ENCODE data around the gene GNAT2.
"Not testable (repeated sequence)": the region's sequence is repeated elsewhere in the genome, so short reads cannot be mapped to it uniquely, and the experiment has no call there.

Gene GNAT2

GRCh38 chr1:109619576-109620400, at the start of gene GNAT2, which contains the start of gene AMPD2:
Gene GNAT2 (minus strand): TSS chr1:109619616. CDS start chr1:109612870, 6,746 bp downstream.
Gene AMPD2 (plus strand): TSS chr1:109619837. CDS start chr1:109621176, 1,339 bp downstream.
- Mint-ChIP-seq H3K4me3 (peak within 1 kb of the TSS; percentile 94), H3K36me3 (no peaks in the 10 kb centered on the region), H3K27me3 (no peaks in the 10 kb centered on the region), H3K4me1 (peaks cover 59% of the 10 kb centered on the region), H3K9me3 (no peaks in the 10 kb centered on the region), H3K27ac (peak within 1 kb of the TSS; percentile 94)
- peak; percentile 57 for ATAC-seq (ENCODE audit: low read depth)
- DNase-seq (ENCODE audit: low spot score in 2 of 2), result peak; percentile 56 to 68

GRCh38 chr1:109668123-109668775, 48.8 kb upstream of the GNAT2 start:
- Mint-ChIP-seq H3K27ac (no peak overlapping the region), H3K9me3 (no peaks in the 10 kb centered on the region), H3K36me3 (peaks cover 11% of the 10 kb centered on the region), H3K4me3 (peak overlapping the region; percentile 78), H3K27me3 (no peaks in the 10 kb centered on the region), H3K4me1 (peaks cover 11% of the 10 kb centered on the region)
- DNase-seq (ENCODE audit: low spot score in 2 of 2) (no peak), ATAC-seq (ENCODE audit: low read depth) (no peak)

- H3K36me3 Mint-ChIP-seq, result peaks cover 11% of the 10 kb centered on the region
- ATAC-seq (ENCODE audit: low read depth) (peak; percentile 97), DNase-seq (ENCODE audit: low spot score in 2 of 2) (peak in 1 of 2 donors; percentile 58)
- no peaks in the 10 kb centered on the region for H3K27me3 Mint-ChIP-seq
- H3K27ac Mint-ChIP-seq, result no peak within 1 kb of the TSS
- H3K4me3 Mint-ChIP-seq, result peak within 1 kb of the TSS; percentile 78
- peaks cover 11% of the 10 kb centered on the region for H3K4me1 Mint-ChIP-seq
- H3K9me3 Mint-ChIP-seq, result no peaks in the 10 kb centered on the region
These were observed 48.2 kb upstream of the GNAT2 start, which contains the start of gene GSTM2 for GRCh38 chr1:109667452-109668122. Gene GSTM2 (plus strand): TSS chr1:109668057. CDS start chr1:109668116, 59 bp downstream.

GRCh38 chr1:109664671-109665070, 45.3 kb upstream of the GNAT2 start:
- Mint-ChIP-seq H3K36me3 (peaks cover 8% of the 10 kb centered on the region), H3K4me3 (no peak overlapping the region)
- no peak for ATAC-seq (ENCODE audit: low read depth)

GRCh38 chr1:109661391-109661790, 42.0 kb upstream of the GNAT2 start:
- Mint-ChIP-seq H3K4me3 (no peak overlapping the region), H3K9me3 (no peaks in the 10 kb centered on the region), H3K27me3 (no peaks in the 10 kb centered on the region), H3K4me1 (peaks cover 5% of the 10 kb centered on the region), H3K36me3 (peaks cover 13% of the 10 kb centered on the region), H3K27ac (no peak overlapping the region)
- ATAC-seq (ENCODE audit: low read depth), result no peak
- DNase-seq (ENCODE audit: low spot score in 2 of 2), result no peak

More at GRCh38 chr1:109664671-109665070, 45.3 kb upstream of the GNAT2 start:
- Mint-ChIP-seq H3K27me3 (no peaks in the 10 kb centered on the region), H3K4me1 (peaks cover 9% of the 10 kb centered on the region), H3K9me3 (no peaks in the 10 kb centered on the region), H3K27ac (no peak overlapping the region)
- DNase-seq (ENCODE audit: low spot score in 2 of 2), result no peak

- H3K4me1 Mint-ChIP-seq; DNase-seq (ENCODE audit: low spot score in 2 of 2); ATAC-seq (ENCODE audit: low read depth); H3K27ac Mint-ChIP-seq; H3K9me3 Mint-ChIP-seq; H3K27me3 Mint-ChIP-seq; H3K4me3 Mint-ChIP-seq: not testable (repeated sequence)
- H3K36me3 Mint-ChIP-seq, result peaks cover 13% of the 10 kb centered on the region
These were observed 41.2 kb upstream of the GNAT2 start for GRCh38 chr1:109660691-109661026.

GRCh38 chr1:109659997-109660690, 40.7 kb upstream of the GNAT2 start:
- no peak overlapping the region for H3K4me3 Mint-ChIP-seq
- no peaks in the 10 kb centered on the region for H3K9me3 Mint-ChIP-seq
- ATAC-seq (ENCODE audit: low read depth) (no peak), DNase-seq (ENCODE audit: low spot score in 2 of 2) (no peak)
- H3K36me3 Mint-ChIP-seq, result peaks cover 10% of the 10 kb centered on the region
- peak overlapping the region; percentile 75 for H3K27ac Mint-ChIP-seq
- H3K27me3 Mint-ChIP-seq, result no peaks in the 10 kb centered on the region
- H3K4me1 Mint-ChIP-seq, result peaks cover 8% of the 10 kb centered on the region

- DNase-seq (ENCODE audit: low spot score in 2 of 2) (no peak), ATAC-seq (ENCODE audit: low read depth) (no peak)
- Mint-ChIP-seq H3K27me3 (no peaks in the 10 kb centered on the region), H3K4me3 (no peak overlapping the region), H3K9me3 (no peaks in the 10 kb centered on the region), H3K4me1 (peaks cover 8% of the 10 kb centered on the region), H3K36me3 (peaks cover 10% of the 10 kb centered on the region), H3K27ac (no peak overlapping the region)
These were observed 39.7 kb upstream of the GNAT2 start for GRCh38 chr1:109659145-109659544.

GRCh38 chr1:109658533-109659042, 39.2 kb upstream of the GNAT2 start:
- Mint-ChIP-seq H3K4me1 (peaks cover 6% of the 10 kb centered on the region), H3K9me3 (no peaks in the 10 kb centered on the region), H3K4me3 (no peak overlapping the region), H3K27me3 (no peaks in the 10 kb centered on the region), H3K36me3 (peaks cover 10% of the 10 kb centered on the region), H3K27ac (no peak overlapping the region)
- DNase-seq (ENCODE audit: low spot score in 2 of 2), result no peak
- no peak for ATAC-seq (ENCODE audit: low read depth)

GRCh38 chr1:109657970-109658369, 38.6 kb upstream of the GNAT2 start:
- peaks cover 6% of the 10 kb centered on the region for H3K4me1 Mint-ChIP-seq
- ATAC-seq (ENCODE audit: low read depth) (no peak), DNase-seq (ENCODE audit: low spot score in 2 of 2) (no peak)
- no peaks in the 10 kb centered on the region for H3K9me3 Mint-ChIP-seq
- H3K27ac Mint-ChIP-seq, result no peak overlapping the region
- peaks cover 10% of the 10 kb centered on the region for H3K36me3 Mint-ChIP-seq
- peaks cover 3% of the 10 kb centered on the region for H3K27me3 Mint-ChIP-seq
- H3K4me3 Mint-ChIP-seq, result no peak overlapping the region

GRCh38 chr1:109657395-109657794, 38.0 kb upstream of the GNAT2 start:
- Mint-ChIP-seq H3K27me3 (peaks cover 3% of the 10 kb centered on the region), H3K27ac (no peak overlapping the region), H3K4me1 (peaks cover 6% of the 10 kb centered on the region), H3K9me3 (no peaks in the 10 kb centered on the region), H3K4me3 (peak overlapping the region; percentile 95), H3K36me3 (peaks cover 10% of the 10 kb centered on the region)
- DNase-seq (ENCODE audit: low spot score in 2 of 2) (no peak), ATAC-seq (ENCODE audit: low read depth) (no peak)

GRCh38 chr1:109655615-109656519, 36.5 kb upstream of the GNAT2 start, which contains the start of gene GSTM4:
Gene GSTM4 (plus strand): TSS chr1:109656099. CDS start chr1:109656390, 291 bp downstream.
- peak; percentile 91 for ATAC-seq (ENCODE audit: low read depth)
- peak; percentile 68 to 77 for DNase-seq (ENCODE audit: low spot score in 2 of 2)
- Mint-ChIP-seq H3K4me3 (peak within 1 kb of the TSS; percentile 95), H3K36me3 (peaks cover 5% of the 10 kb centered on the region), H3K27ac (peak within 1 kb of the TSS; percentile 81), H3K9me3 (no peaks in the 10 kb centered on the region), H3K27me3 (peaks cover 3% of the 10 kb centered on the region), H3K4me1 (peaks cover 6% of the 10 kb centered on the region)
